ENCODE measurements around the gene SMARCD1. TPM values are rescaled to one million over a fixed set of nuclear protein-coding genes. Genes with fewer than 3 reads are reported as not detected.

SMARCD1 gene
- total RNA-seq = 44.2 TPM
- long read RNA-seq, transcript SMARCD1-202 (13 exons, 3,658 nt) = major isoform, 8 of 15 reads
- long read RNA-seq, partial matches to known transcripts = 4 of 15 reads
- long read RNA-seq, other reads (novel, unspliced or antisense) = 2 of 15 reads

- ATAC-seq = peak; percentile 93 to 96
- Histone ChIP-seq H3K27me3 (ENCODE audit: low read depth) (no peaks in the 10 kb centered on the region), H3K36me3 (peaks cover 36% of the 10 kb centered on the region), H3K9me3 (no peaks in the 10 kb centered on the region), H3K27ac (peak within 1 kb of the TSS; percentile 94), H3K4me1 (peaks cover 13% of the 10 kb centered on the region), H3K4me3 (peak within 1 kb of the TSS; percentile 69)
- intact Hi-C loops (cut with DNase I) = no loop called here
- TF ChIP-seq, protein P1, sequence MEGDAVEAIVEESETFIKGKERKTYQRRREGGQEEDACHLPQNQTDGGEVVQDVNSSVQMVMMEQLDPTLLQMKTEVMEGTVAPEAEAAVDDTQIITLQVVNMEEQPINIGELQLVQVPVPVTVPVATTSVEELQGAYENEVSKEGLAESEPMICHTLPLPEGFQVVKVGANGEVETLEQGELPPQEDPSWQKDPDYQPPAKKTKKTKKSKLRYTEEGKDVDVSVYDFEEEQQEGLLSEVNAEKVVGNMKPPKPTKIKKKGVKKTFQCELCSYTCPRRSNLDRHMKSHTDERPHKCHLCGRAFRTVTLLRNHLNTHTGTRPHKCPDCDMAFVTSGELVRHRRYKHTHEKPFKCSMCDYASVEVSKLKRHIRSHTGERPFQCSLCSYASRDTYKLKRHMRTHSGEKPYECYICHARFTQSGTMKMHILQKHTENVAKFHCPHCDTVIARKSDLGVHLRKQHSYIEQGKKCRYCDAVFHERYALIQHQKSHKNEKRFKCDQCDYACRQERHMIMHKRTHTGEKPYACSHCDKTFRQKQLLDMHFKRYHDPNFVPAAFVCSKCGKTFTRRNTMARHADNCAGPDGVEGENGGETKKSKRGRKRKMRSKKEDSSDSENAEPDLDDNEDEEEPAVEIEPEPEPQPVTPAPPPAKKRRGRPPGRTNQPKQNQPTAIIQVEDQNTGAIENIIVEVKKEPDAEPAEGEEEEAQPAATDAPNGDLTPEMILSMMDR (IDR thresholded peaks at IDR 0.05) = peak; percentile 43
- peak; percentile 93 for DNase-seq
Observed at GRCh38 chr12:50084775-50085614, at the start of gene SMARCD1. TSS of gene SMARCD1 (plus strand) at chr12:50085342. CDS start at chr12:50085370, 28 bp downstream.

GRCh38 chr12:50038336-50038735 is 46.8 kb upstream of the SMARCD1 start:
- TF ChIP-seq, protein P1 (IDR thresholded peaks at IDR 0.05) = no peak
- Histone ChIP-seq H3K27ac (no peak overlapping the region), H3K9me3 (no peaks in the 10 kb centered on the region), H3K27me3 (ENCODE audit: low read depth) (no peaks in the 10 kb centered on the region), H3K36me3 (no peaks in the 10 kb centered on the region), H3K4me1 (no peaks in the 10 kb centered on the region), H3K4me3 (no peak overlapping the region)
- DNase-seq (no peak), ATAC-seq (no peak)
- intact Hi-C loops (cut with DNase I) = no loop called here

GRCh38 chr12:50039151-50039835 is 45.8 kb upstream of the SMARCD1 start:
- no peak overlapping the region for H3K27ac ChIP-seq
- no peak overlapping the region for H3K4me3 ChIP-seq
- H3K9me3 ChIP-seq = no peaks in the 10 kb centered on the region
- H3K36me3 ChIP-seq = no peaks in the 10 kb centered on the region
- ATAC-seq (peak; percentile 87 to 92), DNase-seq (peak; percentile 92)
- TF ChIP-seq, protein P1 (IDR thresholded peaks at IDR 0.05) = peak; percentile 93
- no peaks in the 10 kb centered on the region for H3K27me3 ChIP-seq (ENCODE audit: low read depth)
- intact Hi-C loops (cut with DNase I) = no loop called here
- H3K4me1 ChIP-seq = no peaks in the 10 kb centered on the region

GRCh38 chr12:50040657-50041056 is 44.5 kb upstream of the SMARCD1 start:
- TF ChIP-seq, protein P1 (IDR thresholded peaks at IDR 0.05) = no peak
- H3K4me1 ChIP-seq = no peaks in the 10 kb centered on the region
- ATAC-seq (no peak), DNase-seq (no peak)
- no peak overlapping the region for H3K4me3 ChIP-seq
- H3K27me3 ChIP-seq (ENCODE audit: low read depth) = no peaks in the 10 kb centered on the region
- intact Hi-C loops (cut with DNase I) = no loop called here
- no peaks in the 10 kb centered on the region for H3K9me3 ChIP-seq
- H3K36me3 ChIP-seq = no peaks in the 10 kb centered on the region
- no peak overlapping the region for H3K27ac ChIP-seq

DNA sequence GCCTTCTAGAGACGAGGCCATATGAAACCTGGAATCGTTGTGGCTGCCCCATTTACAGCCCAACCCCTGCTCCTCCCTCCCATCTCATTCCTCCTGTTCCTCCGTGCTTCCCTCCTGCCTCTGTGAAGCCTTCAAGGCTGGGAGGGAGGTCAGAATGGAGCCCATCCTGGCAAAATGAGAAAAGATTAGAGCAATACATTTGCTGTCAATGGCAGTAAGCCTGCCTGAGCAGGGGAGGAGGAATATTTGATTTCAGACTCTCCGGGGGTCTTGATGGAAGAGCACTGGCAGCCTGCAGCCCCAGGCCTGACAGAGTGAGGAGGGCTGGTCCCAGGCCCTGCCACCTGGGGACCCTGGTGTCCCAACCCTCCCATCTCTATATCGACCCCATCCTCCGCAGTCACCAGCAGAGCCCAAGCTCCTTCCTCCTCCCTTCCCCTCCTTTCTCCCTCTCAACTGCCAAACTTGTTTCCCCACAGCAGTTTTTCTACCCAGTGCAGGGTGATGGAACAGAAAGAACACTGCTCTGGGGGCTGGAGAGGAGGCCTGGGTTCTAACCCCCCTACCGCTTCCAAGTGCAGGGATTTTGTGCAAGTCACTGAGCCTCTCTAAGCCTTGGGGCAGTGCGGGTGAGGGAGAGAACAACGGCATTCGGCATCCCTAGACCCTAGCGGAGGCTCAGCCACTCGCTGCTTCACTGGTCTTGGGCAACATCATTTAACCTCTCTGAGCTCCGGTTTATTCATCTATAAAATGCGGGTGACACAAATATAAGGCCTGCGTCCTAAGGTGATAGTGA is 43.9 kb upstream of the SMARCD1 start:
- TF ChIP-seq, protein P1 (IDR thresholded peaks at IDR 0.05) = no peak
- H3K27ac ChIP-seq = no peak overlapping the region
- H3K4me3 ChIP-seq = no peak overlapping the region
- no peaks in the 10 kb centered on the region for H3K9me3 ChIP-seq
- ATAC-seq (no peak), DNase-seq (no peak)
- H3K36me3 ChIP-seq = no peaks in the 10 kb centered on the region
- no peaks in the 10 kb centered on the region for H3K4me1 ChIP-seq
- no peaks in the 10 kb centered on the region for H3K27me3 ChIP-seq (ENCODE audit: low read depth)
- intact Hi-C loops (cut with DNase I) = no loop called here

Data from lower lobe of right lung (tissue), 2 donors.